Renal cortex interstitium (tissue), 11 donors: ENCODE results near the gene L3MBTL2. TPM values are rescaled to one million over a fixed set of nuclear protein-coding genes. Genes with fewer than 3 reads are reported as not detected.

ENCODE experiments used
- DNase-seq, 11 donors: peaks; one replicate each; pipeline ENCODE4 v3.0.0-alpha.2; 2013; ENCODE audit warnings: low read depth in 9 of 11, low spot score in 4 of 11; ENCODE audit errors: extremely low read depth in 1 of 11
- polyA plus RNA-seq, 3 donors: library from polyadenylated mRNA; unstranded; fragments of 120-200 nt; gene quantifications; one replicate each; pipeline ENCODE4 v1.2.1, GENCODE V29; 2013; ENCODE audit not compliant: insufficient read length in 3 of 3

Gene L3MBTL2
- polyA plus RNA-seq, 3 donors, result 24.1 to 26.2 (median 24.2) TPM

DNA sequence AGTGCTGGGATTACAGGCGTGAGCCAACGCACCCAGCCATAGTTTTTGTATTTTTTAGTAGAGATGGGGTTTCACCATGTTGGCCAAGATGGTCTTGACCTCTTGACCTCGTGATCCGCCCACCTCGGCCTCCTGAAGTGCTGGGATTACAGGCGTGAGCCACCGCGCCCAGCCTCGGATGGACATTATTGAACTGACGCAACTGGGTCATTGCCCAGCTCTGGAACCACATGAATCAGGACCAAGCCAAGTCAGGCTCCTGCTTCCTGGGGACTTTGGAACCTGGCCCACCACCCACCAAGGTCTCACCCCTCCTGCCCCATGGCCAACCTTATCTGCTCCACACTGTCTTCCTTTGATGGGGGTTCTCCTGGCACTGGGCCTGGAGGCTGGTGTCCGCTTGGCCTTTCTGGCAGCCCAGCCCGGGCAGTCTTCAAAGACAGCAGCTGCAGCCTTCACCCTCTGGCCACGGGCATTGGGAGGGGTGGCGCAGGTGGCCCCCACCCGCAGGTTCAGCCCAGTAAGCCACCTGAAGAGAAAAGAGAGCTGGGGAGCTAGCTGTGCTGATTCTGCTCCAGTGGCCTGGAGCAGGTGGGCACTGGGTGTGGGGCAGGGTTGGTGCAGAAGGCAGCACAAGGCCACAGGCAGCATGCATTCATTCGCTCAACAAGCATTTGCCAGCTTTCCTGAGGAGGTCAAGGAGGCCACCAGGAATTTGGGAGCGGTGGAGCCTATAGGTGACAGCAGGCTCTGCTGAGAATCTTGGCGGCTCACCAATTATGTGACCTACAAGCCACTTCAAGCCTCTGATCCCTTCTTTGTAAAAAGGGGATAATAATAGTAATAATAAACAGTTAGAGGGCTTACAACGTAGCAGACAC is 29.9 kb downstream of the L3MBTL2 start:
- DNase-seq, result no peak

DNA sequence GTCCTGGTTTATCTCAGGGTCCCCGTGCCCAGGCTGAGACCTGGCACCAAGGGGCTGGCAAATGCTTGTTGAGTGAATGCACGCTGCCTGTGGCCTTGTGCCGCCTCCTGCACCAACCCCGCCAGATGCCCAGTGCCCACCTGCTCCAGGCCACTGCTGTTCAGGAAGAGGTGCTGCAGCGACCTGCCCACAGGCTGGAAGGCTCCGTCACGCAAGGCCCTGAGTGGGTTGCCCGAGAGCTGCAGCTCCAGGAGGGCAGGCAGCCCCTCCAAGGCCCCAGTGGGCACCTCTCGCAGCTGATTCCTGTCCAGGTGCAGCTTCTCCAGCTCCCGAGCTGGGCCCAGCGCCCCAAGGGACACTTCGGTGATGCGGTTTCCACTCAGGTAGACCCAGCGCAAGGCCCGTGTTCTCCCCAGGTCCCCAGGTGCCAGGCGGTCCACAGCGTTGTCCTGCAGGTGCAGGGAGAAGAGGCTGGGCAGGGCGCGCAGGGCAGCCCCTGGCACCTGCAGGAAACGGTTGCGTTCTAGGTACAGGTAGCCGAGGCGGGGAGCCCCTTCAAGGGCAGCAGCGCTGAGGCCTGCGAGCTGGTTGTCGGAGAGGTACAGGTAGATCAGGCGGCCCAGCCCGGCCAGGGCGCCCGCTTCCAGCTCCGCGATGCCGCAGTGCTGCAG is 32.1 kb downstream of the L3MBTL2 start:
- no peak for DNase-seq

DNA sequence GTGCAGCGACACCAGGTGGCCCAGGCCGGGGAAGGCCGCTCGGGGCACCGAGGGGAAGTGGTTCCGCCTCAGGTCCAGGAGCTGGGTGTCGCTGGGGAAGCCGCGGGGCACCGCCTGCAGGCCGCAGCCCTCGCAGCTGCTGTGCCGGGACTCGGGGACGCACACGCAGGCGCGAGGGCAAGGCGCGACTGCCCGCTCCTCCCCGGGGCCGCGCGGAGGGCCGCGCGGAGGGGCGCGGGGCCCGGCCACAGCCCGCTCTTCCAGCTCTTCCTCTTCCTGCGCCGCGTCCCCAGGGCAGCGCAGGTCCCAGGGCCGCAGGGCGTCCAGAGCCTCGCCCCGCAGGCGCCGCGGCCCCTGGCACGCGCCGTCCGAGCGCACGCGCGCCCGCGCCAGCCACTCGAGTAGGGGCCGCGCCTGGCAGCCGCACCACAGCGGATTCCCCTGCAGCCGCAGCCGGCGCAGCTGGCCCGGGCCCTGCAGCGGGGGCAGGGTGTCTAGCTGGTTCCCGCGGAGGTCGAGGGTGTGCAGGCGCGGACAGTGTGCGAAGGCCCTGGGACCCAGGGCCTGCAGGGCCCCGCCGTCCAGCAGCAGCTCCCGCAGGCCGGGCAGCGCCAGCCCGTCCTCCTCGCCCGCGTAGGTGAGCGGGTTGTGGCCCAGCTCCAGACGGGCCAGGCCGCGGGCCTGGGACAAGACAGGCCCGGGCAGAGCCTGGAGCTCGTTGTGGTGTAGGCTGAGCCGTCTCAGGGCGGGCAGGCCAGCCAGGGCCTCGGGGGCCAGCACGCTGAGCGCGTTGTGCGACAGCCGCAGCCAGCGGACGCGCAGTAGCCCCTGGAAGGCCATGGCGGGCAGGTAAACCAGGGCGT is 32.8 kb downstream of the L3MBTL2 start:
- DNase-seq, result peak in 10 of 11 donors; percentile 9 to 66 (median 56)

DNA sequence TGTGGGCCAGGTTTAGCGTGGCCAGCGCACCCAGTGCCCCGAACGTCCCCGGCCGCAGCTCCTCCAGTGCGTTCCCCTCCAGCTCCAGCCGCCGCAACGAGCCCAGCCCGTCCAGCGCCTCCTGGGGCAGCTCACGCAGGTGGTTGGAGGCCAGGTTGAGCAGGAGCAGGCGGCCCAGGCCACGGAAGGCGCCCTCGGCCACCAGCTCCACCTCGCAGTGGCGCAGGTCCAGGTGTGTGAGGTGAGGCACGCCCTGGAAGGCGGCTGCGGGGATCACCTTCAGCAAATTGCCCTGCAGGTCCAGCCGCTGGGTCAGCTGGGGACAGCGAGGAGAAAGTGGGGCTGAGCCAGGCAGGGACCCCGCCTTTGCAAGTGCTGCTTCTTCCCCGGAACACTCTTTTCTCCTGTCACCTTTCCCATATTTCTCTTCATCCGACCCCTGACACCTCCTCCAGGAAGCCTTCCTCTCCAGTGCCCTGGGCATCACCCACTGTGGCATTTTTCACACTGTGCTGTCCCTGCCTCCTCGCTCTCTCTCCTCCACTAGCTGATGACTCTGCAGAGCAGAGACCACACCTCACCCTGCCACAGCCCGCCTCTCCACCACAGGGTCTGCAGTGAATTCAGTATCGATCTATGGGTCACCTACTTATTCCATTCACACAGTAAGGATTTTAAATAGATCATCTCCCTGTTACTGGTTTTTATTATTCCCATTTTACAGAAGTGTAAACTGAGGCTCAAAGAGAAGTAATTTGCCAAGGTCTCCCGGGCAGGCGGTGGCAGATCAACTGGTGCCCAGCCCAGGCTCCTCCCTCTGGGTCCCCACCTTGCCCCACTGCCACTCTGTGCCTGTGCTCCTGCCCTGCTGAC is 33.7 kb downstream of the L3MBTL2 start:
- no peak for DNase-seq

DNA sequence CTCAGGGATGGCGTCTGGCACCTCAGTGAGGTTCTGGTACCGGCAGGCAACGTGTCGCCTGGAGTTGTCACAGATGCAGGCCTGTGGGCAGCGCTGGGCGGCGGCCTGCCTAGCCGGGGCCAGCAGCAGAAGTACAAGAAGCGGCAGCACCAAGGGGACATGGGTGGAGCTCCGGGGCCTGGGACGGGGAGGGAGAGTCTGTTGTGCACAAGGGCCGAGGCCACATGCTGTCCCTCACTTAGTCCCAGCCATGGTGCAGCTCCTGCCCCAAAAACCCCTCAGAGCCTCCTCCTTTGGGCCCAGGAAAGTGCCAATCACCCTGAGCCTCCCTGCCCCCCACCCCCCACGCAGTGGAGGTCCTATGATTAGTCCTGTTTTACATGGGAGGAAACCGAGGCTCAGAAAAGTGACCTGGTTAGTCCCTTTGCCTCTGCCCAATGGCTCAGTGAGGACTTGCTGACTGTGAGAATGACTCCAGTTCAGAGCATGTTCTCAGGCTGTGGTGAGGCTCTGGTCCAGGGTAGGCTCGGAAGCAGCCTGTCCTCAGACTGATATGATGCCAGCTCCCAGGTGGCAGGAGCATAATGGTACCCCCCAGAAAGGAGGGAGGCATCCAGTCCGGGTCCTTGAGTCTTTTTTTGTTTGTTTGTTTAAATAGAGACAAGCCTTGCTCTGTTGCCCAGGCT is 34.5 kb downstream of the L3MBTL2 start:
- DNase-seq, result no peak

DNA sequence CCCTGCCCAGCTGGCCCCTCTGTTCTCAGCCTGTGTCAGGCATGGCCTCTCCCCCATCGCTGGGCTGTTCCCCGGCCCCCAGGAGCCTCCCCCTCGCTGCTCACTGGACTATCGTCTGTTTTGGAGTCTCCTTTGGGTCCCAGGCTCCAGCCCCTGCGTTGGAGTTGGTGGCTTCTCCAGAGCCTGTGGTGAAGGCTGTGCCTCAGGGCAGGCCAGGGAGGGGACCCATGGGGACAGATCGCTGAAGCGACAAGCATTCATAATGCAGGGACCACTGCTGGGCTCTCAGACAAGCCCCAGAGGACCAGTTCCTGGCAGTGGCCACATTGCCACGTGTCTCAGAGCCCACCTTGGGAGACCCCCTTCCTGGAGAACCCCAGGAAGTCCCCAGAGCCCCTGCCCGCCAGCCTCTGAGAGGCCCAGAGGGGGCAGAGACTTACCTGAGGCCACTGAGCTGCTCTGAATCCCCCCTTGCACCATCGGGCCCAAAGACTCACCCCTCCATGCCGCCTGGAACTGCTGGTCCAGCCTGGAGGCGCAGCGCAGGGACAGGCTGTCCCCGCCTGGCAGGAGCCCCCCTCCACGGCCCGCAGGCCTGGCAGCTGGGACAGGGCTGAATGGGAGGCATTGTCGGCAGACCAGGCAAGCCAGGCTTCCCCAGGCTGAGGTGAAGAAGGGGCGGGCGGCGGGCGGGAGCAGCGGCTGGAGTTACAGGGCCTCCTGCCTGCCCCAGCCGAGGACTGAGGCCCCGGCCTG is 35.4 kb downstream of the L3MBTL2 start, which contains the start of gene CHADL:
CHADL (minus strand) TSS at position 555 of the 756 bp plus-strand sequence; CDS start at position 505, 50 bp downstream.
- DNase-seq, result no peak

DNA sequence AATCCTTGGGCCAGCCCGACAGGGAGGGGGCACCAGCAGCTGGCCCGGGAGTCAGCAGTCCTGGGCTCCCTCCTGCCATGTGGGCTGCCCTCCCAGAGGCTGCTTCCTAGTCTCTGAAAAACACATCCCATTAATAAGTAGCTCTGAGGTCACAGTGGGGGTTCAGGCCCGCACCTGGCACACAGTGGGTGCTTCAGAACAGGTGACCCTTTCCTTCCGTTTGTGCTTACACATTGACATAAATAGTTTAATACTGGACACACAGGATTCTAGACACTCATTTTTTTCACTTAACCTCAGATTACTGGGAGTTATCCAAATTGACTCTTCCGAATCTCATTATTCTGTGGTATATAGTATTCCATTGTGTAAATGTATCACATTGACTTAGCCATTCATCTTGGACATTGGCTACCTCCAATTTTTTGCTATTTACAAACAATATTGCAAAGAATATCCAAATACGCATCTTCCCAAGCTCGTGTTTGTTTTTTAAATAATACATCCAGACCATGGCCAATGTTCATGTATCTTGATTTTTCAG is 36.1 kb downstream of the L3MBTL2 start:
- no peak for DNase-seq

DNA sequence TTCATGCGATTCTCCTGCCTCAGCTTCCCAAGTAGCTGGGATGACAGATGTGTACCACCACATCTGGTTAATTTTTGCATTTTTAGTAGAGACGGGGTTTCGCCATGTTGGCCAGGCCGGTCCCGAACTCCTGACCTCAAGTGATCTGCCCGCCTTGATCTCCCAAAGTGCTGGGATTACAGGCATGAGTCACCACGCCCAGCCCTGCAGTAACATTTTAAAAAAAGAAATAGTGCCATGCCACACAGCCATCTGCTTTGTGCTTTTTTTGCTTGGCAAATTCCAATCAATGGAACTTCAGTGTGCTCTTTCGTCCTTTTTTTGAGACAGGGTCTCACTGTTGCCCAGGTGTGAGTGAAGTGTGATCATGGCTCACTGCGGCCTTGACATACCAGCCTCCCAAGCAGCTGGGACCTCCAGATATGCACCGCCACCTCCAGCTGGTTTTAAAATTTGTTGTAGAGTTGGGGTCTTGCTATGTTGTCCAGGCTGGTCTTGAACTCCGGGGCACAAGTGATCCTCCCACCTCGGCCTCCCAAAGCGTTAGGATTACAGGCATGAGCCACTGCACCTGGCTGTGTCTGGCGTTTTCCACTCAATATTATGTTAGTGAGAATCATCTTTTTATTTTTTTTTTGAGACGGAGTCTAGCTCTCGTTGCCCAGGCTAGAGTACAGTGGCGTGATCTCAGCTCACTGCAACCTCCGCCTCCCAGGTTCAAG is 37.4 kb downstream of the L3MBTL2 start:
- DNase-seq, result no peak

DNA sequence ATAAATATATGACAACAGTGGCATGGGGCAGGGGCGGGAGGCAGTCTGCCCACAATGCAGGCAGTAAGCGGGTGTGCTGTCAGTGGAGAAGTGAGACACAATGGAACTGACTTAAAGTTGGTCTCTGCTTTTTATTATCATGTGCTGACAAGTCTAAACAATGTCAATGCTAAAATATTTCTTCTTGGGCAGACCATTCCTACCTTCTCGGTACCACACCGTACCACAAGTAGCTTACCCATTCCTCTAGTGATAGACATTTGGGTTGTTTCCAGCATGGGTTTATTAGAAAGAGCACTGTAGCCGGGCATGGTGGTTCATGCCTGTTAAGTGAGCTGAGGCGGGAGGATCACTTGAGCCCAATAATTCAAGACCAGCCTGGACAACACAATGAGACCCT is 38.2 kb downstream of the L3MBTL2 start:
- DNase-seq, result no peak

DNA sequence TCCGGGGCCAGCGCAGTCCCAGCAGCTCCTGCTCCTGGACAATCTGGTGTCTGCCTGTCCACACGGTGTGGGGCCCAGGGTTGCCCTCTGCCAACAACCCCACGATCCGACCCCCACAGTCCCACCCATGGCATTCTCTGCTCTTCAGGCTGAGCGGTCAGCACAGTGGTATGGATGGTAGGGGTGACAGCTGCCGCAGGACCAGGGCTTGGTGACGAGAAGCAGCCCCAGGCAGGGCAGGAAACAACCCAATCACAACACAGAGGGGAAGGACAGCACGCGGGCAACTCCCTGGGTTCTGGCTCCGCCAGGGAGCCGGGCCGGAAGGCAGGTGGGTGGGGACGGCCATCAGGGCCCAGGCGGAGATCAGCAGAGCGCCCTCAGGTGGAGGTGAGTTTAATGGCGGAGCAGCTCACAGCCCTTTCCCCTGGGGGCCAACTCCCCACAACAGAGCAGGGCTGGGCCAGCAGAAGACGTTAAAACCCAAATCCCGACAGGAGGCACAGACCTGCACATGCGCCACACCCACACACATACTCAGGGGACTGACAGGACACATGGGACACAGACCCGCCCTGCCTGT is 40.9 kb downstream of the L3MBTL2 start:
- no peak for DNase-seq

DNA sequence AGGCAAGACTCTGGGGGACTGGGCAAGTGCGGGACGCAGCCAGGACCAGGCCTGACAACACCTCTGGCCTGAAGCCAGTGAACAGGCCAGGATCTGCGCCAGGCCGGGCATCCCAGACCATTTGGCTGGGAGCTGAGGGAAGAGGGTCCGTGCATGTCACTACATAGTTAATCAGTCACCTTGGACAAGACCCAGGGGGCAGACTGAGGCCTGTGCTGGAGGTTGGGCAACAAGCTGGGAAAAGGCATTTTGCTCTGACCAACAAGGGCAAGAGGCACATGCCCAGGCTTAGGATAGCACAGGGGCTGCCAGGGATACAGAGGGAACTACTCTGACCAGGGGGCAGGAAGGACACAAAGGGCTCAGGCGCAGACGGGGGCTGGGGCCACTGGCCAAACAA is 42.6 kb downstream of the L3MBTL2 start:
- DNase-seq, result no peak

DNA sequence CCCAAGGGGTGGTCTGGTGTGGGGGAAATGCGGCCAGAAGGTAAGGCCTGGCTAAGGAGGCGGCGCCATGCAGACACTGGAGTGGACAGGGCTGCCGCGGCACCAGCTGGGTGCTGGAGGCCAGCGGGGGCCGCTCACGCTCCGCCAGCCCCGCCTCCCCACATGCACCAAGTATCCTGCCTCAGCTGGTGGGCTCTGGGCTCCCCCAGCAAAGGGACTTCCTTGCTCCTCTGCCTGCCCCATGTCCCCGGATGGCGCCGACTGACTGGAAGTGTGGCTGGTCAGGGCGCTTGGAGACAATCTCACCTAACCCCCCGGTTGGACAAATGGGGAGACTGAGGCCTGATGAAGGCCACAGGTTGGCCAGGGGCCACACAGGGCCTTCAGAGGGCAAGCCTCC is 43.2 kb downstream of the L3MBTL2 start:
- no peak for DNase-seq

DNA sequence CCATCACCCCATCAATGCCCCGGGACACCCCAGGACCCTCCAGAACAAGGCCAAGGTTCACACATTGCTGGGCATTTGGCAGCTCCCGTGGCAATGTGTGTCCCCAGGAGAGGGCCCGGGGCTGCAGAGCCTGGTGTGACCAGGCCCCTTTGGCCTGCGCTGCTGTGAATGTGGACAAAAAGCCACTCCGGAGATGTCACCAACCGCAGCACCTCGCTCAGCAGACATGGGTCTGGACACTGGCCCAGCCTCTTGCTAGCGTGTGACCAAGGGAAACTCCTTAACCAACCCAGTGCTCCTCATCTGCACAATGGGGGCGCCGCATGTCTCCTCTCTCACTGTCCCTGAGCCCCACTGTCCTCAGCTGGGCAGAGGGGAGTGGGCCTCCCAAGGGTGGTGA is 43.6 kb downstream of the L3MBTL2 start:
- DNase-seq, result no peak

DNA sequence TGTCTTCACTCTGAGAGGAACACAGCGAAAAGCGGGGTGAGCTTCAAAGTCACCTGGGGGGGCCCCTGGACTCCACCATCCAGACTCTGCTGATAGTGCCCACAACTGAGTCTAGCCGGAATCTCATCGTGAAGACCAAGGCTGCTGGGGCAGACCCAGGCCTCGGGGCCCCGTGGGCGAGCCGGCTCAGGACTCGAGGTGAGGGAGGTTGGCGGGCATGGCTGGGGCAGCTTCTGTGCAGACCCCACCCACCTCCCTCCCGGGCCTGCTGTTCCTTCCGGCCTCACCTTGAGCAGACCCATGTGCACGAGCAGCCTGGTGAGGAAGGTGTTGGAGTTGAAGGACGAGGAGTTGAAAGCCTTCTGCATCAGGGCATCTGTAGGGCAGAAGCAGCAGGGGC is 44.3 kb downstream of the L3MBTL2 start:
- no peak for DNase-seq

DNA sequence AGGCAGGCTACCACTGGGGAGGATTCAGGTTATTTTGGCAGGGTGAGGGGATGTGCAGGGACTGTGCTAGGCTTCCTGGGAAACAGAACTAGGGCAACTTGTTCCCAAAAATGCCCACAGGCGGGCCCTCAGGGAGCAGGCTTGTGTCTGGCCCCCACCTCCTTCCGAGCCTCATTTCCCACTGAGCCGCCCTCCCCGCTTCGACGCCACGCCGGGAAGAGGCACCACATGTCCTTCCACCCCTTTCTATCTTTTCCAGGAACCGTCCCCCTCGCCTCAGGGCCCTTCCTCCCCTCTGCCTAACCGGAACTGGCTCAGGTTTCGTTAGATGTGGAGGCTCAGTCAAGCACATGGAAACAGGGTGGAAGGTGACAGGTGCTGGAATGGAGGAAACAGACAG is 45.0 kb downstream of the L3MBTL2 start:
- no peak for DNase-seq

DNA sequence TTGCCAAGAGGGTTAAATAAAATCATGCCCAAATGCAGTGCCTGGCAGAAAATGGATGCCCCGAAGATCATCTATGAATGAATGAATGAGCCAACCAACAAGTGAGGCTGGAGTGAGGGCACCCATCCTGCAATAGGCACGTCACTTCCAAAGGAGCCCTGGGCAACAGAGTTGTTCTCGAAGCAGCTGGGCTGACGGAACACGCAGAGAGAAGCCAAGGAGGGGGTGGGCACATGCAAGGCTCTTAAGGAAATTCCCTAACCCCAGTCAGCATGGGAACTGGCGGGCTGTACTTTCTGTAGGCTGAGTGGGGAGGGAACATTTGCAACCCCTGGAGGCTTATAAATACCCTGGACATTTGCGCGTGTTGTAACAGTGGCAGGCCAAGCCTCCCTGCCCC is 47.3 kb downstream of the L3MBTL2 start:
- DNase-seq, result no peak
